IPS-18a (cell line): Measurements from ENCODE around the gene CTNND2.

Experiments
- H3K27ac ChIP-seq: one replicate; pipeline ENCODE4 v1.5.1; 2013; ENCODE audit warnings: low read length
- H3K27me3 ChIP-seq: one replicate; pipeline ENCODE4 v1.6.1; 2013; ENCODE audit warnings: mild to moderate bottlenecking, low read length; ENCODE audit not compliant: control insufficient read depth, insufficient read depth
- H3K36me3 ChIP-seq: one replicate; pipeline ENCODE4 v1.6.1; 2013; ENCODE audit warnings: low read depth, low read length; ENCODE audit not compliant: control insufficient read depth
- H3K4me1 ChIP-seq: one replicate; pipeline ENCODE4 v1.6.1; 2013; ENCODE audit warnings: low read depth, low read length; ENCODE audit not compliant: control insufficient read depth
- H3K4me3 ChIP-seq: one replicate; pipeline ENCODE4 v1.5.1; 2013; ENCODE audit warnings: low read length
- H3K9ac ChIP-seq: one replicate; pipeline ENCODE4 v1.6.1; 2013; ENCODE audit warnings: mild to moderate bottlenecking, low read length, moderate library complexity
- H3K9me3 ChIP-seq: one replicate; pipeline ENCODE4 v1.6.1; 2013; ENCODE audit warnings: low read depth, low read length; ENCODE audit not compliant: control insufficient read depth

Gene CTNND2

GRCh38 chr5:10949856-10950630 is 954.2 kb downstream of the CTNND2 start:
- Histone ChIP-seq H3K9me3 (no peaks in the 10 kb centered on the region), H3K27me3 (no peaks in the 10 kb centered on the region), H3K27ac (no peak overlapping the region), H3K9ac (no peak overlapping the region), H3K36me3 (no peaks in the 10 kb centered on the region), H3K4me1 (no peaks in the 10 kb centered on the region), H3K4me3 (no peak overlapping the region)

DNA sequence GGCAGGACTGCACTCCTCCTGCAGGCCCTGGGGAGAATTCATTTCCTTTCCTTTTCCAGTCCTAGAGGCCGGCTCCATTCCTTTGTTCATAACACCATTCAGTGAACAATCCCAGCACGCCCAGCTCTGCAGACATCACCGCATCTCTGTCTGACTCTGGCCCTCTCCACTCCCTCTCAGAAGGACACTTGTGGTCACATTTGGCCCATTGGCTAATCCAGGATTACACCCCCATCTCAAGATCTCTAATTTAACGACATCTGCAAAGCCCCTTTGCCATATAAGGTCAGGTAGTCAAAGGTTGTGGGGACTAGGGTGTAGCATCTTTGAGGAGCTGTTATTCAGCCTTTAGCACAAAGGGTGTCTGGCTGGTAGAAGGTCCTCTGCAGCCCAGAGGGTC is 958.2 kb downstream of the CTNND2 start:
- Histone ChIP-seq H3K27ac (no peak overlapping the region), H3K4me1 (no peaks in the 10 kb centered on the region), H3K9ac (no peak overlapping the region), H3K4me3 (no peak overlapping the region), H3K27me3 (no peaks in the 10 kb centered on the region), H3K36me3 (no peaks in the 10 kb centered on the region), H3K9me3 (no peaks in the 10 kb centered on the region)

- H3K27ac ChIP-seq = no peak overlapping the region
- H3K9me3 ChIP-seq = no peaks in the 10 kb centered on the region
- no peaks in the 10 kb centered on the region for H3K36me3 ChIP-seq
- no peak overlapping the region for H3K4me3 ChIP-seq
- no peak overlapping the region for H3K9ac ChIP-seq
- no peaks in the 10 kb centered on the region for H3K27me3 ChIP-seq
- no peaks in the 10 kb centered on the region for H3K4me1 ChIP-seq
Measured at GRCh38 chr5:10941900-10942299, 962.3 kb downstream of the CTNND2 start.

DNA sequence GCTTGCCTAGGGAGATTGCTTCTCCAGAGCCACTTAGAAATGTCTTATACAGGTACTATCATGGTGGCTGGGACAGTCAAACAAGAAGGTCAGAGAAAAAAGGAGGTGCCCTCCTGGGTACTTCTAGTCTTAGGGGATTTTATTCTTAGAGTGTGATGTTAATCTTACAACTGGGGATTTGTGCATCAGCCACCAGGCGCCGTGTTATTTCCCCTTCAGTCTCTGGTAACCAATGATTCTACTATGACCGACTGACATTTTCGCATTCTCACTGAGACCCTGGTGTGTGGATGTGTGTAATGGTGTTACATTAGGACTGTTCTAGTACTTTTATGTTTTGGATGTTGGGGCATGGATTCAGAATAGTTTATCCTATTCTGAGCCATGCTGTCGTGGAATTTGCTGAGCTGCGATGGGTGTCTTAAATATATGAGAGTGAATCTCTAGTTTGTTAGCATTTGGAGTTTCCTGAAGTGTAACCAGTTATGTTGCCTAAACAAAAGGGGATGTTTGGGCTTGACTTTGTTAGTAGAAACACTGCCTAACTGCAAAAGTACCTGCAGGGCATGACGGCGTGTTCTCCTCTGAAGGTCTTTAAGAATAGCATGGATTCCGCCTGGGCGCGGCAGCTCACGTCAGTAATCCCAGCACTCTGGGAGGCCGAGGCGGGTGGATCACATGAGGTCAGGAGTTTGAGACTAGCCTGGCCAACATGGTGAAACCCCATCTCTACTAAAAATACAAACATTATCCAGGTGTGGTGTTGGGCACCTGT is 968.0 kb downstream of the CTNND2 start:
- H3K9ac ChIP-seq = no peak overlapping the region
- no peaks in the 10 kb centered on the region for H3K36me3 ChIP-seq
- H3K9me3 ChIP-seq = no peaks in the 10 kb centered on the region

GRCh38 chr5:10935536-10935935 is 968.7 kb downstream of the CTNND2 start:
- no peak overlapping the region for H3K4me3 ChIP-seq
- no peaks in the 10 kb centered on the region for H3K9me3 ChIP-seq
- peaks cover 5% of the 10 kb centered on the region for H3K4me1 ChIP-seq
- no peaks in the 10 kb centered on the region for H3K36me3 ChIP-seq
- H3K27ac ChIP-seq = no peak overlapping the region
- no peaks in the 10 kb centered on the region for H3K27me3 ChIP-seq
- H3K9ac ChIP-seq = no peak overlapping the region

More for the DNA sequence above, 968.0 kb downstream of the CTNND2 start:
- Histone ChIP-seq H3K27me3 (no peaks in the 10 kb centered on the region), H3K27ac (no peak overlapping the region), H3K4me1 (peaks cover 5% of the 10 kb centered on the region), H3K4me3 (no peak overlapping the region)

- Histone ChIP-seq H3K36me3 (no peaks in the 10 kb centered on the region), H3K9me3 (no peaks in the 10 kb centered on the region), H3K9ac (no peak overlapping the region), H3K27me3 (no peaks in the 10 kb centered on the region), H3K4me3 (no peak overlapping the region), H3K4me1 (peaks cover 5% of the 10 kb centered on the region), H3K27ac (no peak overlapping the region)
Measured at GRCh38 chr5:10934783-10935355, 969.4 kb downstream of the CTNND2 start.

DNA sequence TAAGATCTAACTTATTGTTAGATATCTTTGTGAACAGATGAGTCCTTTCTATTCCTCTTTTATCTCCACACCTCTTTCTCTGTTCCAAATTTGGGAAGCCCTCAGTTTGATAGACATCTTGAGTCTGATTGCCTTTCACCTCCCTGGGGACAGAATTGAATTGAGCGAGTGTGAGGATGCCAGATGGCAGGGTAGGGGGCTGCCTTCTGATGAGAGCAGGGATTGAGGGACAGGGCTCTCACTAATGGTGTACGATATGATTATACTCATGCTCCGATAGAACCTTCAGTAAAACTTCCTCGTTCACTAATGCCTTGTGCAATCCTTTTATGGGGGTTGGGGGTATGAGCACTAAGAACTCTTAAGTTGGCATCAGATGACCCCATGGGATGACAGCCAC is 971.1 kb downstream of the CTNND2 start:
- Histone ChIP-seq H3K27ac (no peak overlapping the region), H3K9me3 (no peaks in the 10 kb centered on the region), H3K27me3 (no peaks in the 10 kb centered on the region), H3K4me1 (peaks cover 5% of the 10 kb centered on the region), H3K9ac (no peak overlapping the region), H3K4me3 (no peak overlapping the region), H3K36me3 (no peaks in the 10 kb centered on the region)

GRCh38 chr5:10932426-10932825 is 971.8 kb downstream of the CTNND2 start:
- Histone ChIP-seq H3K9me3 (no peaks in the 10 kb centered on the region), H3K9ac (no peak overlapping the region), H3K36me3 (no peaks in the 10 kb centered on the region), H3K4me3 (no peak overlapping the region), H3K27me3 (no peaks in the 10 kb centered on the region), H3K27ac (no peak overlapping the region), H3K4me1 (peaks cover 5% of the 10 kb centered on the region)

DNA sequence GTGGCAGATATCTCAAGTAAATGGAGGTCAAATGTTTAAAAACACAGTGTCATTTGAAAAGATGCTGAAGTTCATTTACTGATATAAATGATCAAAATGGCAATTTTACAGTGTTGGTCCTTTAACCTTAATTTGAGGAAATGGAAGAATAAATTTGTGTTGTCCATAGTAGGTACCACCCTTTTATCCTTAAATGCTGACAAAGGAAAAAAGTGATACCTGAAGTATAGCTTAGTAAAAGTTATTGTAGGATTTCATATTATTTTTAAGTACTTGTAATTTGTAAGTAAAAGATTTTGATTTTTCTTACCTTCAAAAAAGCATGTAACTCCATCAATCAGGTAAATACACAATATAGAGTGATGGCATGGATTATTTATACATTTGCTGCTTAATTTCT is 976.6 kb downstream of the CTNND2 start:
- Histone ChIP-seq H3K9me3 (no peaks in the 10 kb centered on the region), H3K4me1 (peaks cover 2% of the 10 kb centered on the region), H3K27me3 (no peaks in the 10 kb centered on the region), H3K27ac (no peak overlapping the region), H3K9ac (no peak overlapping the region), H3K4me3 (no peak overlapping the region), H3K36me3 (no peaks in the 10 kb centered on the region)

DNA sequence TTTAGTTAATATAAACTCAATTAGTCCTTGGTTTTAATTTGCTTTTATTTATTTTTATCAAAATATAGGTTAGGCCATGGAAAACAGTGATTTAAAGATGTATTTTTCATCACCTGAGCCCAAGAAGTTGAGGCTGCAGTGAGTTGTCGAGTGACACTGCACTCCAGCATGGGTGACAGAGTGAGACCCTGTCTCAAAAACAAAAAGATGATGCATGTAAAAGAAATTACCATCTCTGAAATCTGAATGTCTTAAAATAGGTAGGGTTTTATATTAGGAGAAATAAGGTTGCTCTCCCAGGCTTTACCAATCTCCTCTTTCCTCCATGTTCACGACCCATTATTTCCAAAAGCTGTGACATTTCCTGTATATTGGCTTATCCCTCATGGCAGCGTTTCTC is 980.9 kb downstream of the CTNND2 start:
- Histone ChIP-seq H3K4me1 (no peaks in the 10 kb centered on the region), H3K4me3 (no peak overlapping the region), H3K9ac (no peak overlapping the region), H3K36me3 (no peaks in the 10 kb centered on the region), H3K27ac (no peak overlapping the region), H3K27me3 (no peaks in the 10 kb centered on the region), H3K9me3 (no peaks in the 10 kb centered on the region)
